HepG2 (cell line): ENCODE results near the gene TOX4. TPM values are rescaled to one million over a fixed set of nuclear protein-coding genes. Genes with fewer than 3 reads are reported as not detected.
A peak's percentile ranks its signal among the peaks of the same experiment; 100 is the strongest.

Experiments used
- CBX1 ChIP-seq: IDR thresholded peaks from one replicate; pipeline ENCODE4 v1.6.1; 2016; ENCODE audit warnings: antibody characterized with exemption, low read depth
- KLF12 ChIP-seq: sonication (generic); formaldehyde crosslinking; IDR thresholded peaks from 2 replicates; pipeline ENCODE4 v1.4.0; 2020; ENCODE audit warnings: missing genetic modification reagents, borderline replicate concordance
- MIER2 ChIP-seq: IDR thresholded peaks from 2 replicates; pipeline ENCODE4 v1.6.1; 2016; ENCODE audit warnings: missing biosample characterization, missing genetic modification reagents
- MYNN ChIP-seq: sonication (generic); formaldehyde crosslinking; IDR thresholded peaks from 2 replicates; pipeline ENCODE4 v1.4.0; 2020; ENCODE audit warnings: mild to moderate bottlenecking, low read depth, missing genetic modification reagents
- PAWR ChIP-seq: sonication (generic); formaldehyde crosslinking; IDR thresholded peaks from 2 replicates; pipeline ENCODE4 v1.4.0; 2020; ENCODE audit warnings: missing genetic modification reagents, mild to moderate bottlenecking, borderline replicate concordance
- THAP11 ChIP-seq: IDR thresholded peaks from 2 replicates; pipeline ENCODE4 v1.6.1; 2016; ENCODE audit warnings: missing biosample characterization, missing genetic modification reagents
- TOPORS ChIP-seq: sonication (generic); formaldehyde crosslinking; IDR thresholded peaks from 2 replicates; pipeline ENCODE4 v1.8.0; 2023; ENCODE audit warnings: mild to moderate bottlenecking, missing genetic modification reagents
- ZBTB20 ChIP-seq: sonication (generic); formaldehyde crosslinking; IDR thresholded peaks from 2 replicates; pipeline ENCODE4 v1.8.1; 2023; ENCODE audit warnings: missing genetic modification reagents, low read depth, mild to moderate bottlenecking, borderline replicate concordance
- ZNF331 ChIP-seq: sonication (generic); formaldehyde crosslinking; IDR thresholded peaks from 2 replicates; pipeline ENCODE4 v1.4.0; 2020; ENCODE audit warnings: missing genetic modification reagents
- ZNF34 ChIP-seq: sonication (generic); formaldehyde crosslinking; IDR thresholded peaks from 2 replicates; pipeline ENCODE4 v1.4.0; 2020; ENCODE audit warnings: mild to moderate bottlenecking, missing genetic modification reagents, borderline replicate concordance
- ZNF367 ChIP-seq: sonication (generic); formaldehyde crosslinking; IDR thresholded peaks from 2 replicates; pipeline ENCODE4 v1.4.0; 2020; ENCODE audit warnings: missing genetic modification reagents, borderline replicate concordance
- ZNF761 ChIP-seq: sonication (generic); formaldehyde crosslinking; conservative IDR thresholded peaks from 2 replicates; pipeline ENCODE4 v1.4.0; 2020; ENCODE audit warnings: mild to moderate bottlenecking, missing genetic modification reagents
- ZNF775 ChIP-seq: sonication (generic); formaldehyde crosslinking; IDR thresholded peaks from 2 replicates; pipeline ENCODE4 v1.4.0; 2020; ENCODE audit warnings: missing genetic modification reagents, mild to moderate bottlenecking, moderate library complexity, borderline replicate concordance
- polyA plus RNA-seq, 8 experiments: library from polyadenylated mRNA; depleted of rRNA in 3 of 8; stranded (reverse) in 7 of 8; unstranded in 1 of 8; fragments of >200 nt; fragmentation: Illumina TruSeq in 4 of 8; extraction: Trizol in 4 of 8; gene quantifications; 2 replicates each; pipeline versions ENCODE4 v1.2.1 to v1.2.3, GENCODE V29; 2011 to 2016; ENCODE audit warnings: low read depth in 4 of 8, missing spikeins in 1 of 8, mixed read lengths in 1 of 8; ENCODE audit not compliant: insufficient read depth in 1 of 8
- total RNA-seq, 5 experiments: library from RNA; depleted of rRNA; stranded (reverse); fragments of >200 nt; fragmentation: Illumina TruSeq; extraction: Trizol; gene quantifications; 2 replicates each; pipeline ENCODE4 v1.2.3, GENCODE V29; 2016; ENCODE audit warnings: low read depth in 1 of 5
- TF ChIP-seq, protein P1 (sequence below): sonication (generic); formaldehyde crosslinking; IDR thresholded peaks from 2 replicates; pipeline ENCODE4 v1.9.0; 2022; ENCODE audit warnings: low read depth, missing genetic modification reagents
- TF ChIP-seq, protein P2 (sequence below): sonication (generic); formaldehyde crosslinking; IDR thresholded peaks from one replicate; pipeline ENCODE4 v1.5.1; 2020; ENCODE audit warnings: mild to moderate bottlenecking, missing genetic modification reagents; ENCODE audit errors: not compliant biosample characterization
- TF ChIP-seq, protein P3 (sequence below): sonication (generic); formaldehyde crosslinking; IDR thresholded peaks from 2 replicates; pipeline ENCODE4 v1.8.1; 2023; ENCODE audit warnings: missing genetic modification reagents, inconsistent platforms, borderline replicate concordance

The TOX4 gene
- total and polyA plus RNA-seq, 2 of the 13 experiments (the other 11 are each of a cell fraction or from before 2014, with no cell fraction given), result 71.8 to 163 TPM

DNA sequence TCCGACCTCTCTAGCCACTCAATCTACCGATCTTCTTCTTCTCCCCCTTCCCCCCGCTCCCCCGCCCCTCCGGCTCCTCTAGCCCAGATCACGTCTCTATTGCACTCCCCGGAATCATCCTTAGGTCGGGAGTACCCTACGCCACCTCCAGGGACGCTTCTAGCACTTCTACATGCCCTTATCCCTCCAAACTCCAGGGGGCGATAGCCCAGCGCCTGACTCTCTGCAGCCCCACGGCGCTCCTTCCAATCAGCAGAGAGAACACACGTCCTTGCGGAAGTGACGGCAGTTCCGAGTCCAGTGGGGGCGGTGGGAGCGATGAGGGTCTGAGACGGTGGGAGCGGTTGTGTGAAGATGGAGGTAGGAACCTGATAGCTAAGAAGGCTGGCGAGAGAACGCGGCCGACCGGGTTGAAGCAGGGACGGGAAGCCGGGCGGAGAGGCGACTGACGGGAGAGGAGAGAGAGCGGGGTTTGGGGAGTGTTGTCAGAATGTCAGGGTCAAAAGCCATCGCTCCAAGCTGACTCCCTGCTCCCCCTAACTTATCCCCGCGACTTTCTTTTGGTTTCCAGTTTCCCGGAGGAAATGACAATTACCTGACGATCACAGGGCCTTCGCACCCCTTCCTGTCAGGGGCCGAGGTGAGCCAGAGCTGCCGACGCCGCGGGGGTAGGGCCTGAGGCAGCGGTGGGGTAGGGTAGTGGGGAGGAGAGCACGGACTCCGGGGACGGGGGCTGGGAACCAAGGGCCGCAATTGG is at the start of gene TOX4, which contains the start of gene RAB2B (continued):
- TF ChIP-seq, protein P1, sequence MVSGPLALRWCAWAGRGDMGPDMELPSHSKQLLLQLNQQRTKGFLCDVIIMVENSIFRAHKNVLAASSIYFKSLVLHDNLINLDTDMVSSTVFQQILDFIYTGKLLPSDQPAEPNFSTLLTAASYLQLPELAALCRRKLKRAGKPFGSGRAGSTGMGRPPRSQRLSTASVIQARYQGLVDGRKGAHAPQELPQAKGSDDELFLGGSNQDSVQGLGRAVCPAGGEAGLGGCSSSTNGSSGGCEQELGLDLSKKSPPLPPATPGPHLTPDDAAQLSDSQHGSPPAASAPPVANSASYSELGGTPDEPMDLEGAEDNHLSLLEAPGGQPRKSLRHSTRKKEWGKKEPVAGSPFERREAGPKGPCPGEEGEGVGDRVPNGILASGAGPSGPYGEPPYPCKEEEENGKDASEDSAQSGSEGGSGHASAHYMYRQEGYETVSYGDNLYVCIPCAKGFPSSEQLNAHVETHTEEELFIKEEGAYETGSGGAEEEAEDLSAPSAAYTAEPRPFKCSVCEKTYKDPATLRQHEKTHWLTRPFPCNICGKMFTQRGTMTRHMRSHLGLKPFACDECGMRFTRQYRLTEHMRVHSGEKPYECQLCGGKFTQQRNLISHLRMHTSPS (CRISPR knock-in tag), result no peak
- TF ChIP-seq ZNF367 (CRISPR knock-in tag), result 0 out of 2 replicates have a peak, but pooled peaks have one; percentile 28
- 0 out of 2 replicates have a peak, but pooled peaks have one; percentile 43 for TF ChIP-seq ZNF775
- no peak for TF ChIP-seq TOPORS (CRISPR knock-in tag)
- TF ChIP-seq MIER2 (CRISPR knock-in tag), result peak; percentile 74
- TF ChIP-seq, protein P2, sequence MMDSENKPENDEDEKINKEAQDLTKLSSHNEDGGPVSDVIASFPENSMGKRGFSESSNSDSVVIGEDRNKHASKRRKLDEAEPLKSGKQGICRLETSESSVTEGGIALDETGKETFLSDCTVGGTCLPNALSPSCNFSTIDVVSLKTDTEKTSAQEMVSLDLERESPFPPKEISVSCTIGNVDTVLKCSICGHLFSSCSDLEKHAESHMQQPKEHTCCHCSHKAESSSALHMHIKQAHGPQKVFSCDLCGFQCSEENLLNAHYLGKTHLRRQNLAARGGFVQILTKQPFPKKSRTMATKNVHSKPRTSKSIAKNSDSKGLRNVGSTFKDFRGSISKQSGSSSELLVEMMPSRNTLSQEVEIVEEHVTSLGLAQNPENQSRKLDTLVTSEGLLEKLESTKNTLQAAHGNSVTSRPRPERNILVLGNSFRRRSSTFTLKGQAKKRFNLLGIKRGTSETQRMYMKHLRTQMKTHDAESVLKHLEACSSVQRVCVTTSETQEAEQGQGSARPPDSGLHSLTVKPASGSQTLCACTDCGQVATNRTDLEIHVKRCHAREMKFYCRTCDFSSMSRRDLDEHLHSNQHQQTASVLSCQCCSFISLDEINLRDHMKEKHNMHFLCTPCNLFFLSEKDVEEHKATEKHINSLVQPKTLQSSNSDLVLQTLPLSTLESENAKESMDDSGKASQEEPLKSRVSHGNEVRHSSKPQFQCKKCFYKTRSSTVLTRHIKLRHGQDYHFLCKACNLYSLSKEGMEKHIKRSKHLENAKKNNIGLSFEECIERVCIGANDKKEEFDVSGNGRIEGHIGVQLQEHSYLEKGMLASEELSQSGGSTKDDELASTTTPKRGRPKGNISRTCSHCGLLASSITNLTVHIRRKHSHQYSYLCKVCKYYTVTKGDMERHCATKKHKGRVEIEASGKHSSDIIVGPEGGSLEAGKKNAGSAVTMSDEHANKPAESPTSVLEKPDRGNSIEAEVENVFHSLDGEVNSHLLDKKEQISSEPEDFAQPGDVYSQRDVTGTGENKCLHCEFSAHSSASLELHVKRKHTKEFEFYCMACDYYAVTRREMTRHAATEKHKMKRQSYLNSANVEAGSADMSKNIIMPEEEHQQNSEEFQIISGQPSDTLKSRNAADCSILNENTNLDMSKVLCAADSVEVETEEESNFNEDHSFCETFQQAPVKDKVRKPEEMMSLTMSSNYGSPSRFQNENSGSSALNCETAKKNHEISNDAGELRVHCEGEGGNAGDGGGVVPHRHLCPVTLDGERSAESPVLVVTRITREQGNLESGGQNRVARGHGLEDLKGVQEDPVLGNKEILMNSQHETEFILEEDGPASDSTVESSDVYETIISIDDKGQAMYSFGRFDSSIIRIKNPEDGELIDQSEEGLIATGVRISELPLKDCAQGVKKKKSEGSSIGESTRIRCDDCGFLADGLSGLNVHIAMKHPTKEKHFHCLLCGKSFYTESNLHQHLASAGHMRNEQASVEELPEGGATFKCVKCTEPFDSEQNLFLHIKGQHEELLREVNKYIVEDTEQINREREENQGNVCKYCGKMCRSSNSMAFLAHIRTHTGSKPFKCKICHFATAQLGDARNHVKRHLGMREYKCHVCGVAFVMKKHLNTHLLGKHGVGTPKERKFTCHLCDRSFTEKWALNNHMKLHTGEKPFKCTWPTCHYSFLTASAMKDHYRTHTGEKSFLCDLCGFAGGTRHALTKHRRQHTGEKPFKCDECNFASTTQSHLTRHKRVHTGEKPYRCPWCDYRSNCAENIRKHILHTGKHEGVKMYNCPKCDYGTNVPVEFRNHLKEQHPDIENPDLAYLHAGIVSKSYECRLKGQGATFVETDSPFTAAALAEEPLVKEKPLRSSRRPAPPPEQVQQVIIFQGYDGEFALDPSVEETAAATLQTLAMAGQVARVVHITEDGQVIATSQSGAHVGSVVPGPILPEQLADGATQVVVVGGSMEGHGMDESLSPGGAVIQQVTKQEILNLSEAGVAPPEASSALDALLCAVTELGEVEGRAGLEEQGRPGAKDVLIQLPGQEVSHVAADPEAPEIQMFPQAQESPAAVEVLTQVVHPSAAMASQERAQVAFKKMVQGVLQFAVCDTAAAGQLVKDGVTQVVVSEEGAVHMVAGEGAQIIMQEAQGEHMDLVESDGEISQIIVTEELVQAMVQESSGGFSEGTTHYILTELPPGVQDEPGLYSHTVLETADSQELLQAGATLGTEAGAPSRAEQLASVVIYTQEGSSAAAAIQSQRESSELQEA (CRISPR knock-in tag), result peak; percentile 77
- TF ChIP-seq MYNN (CRISPR knock-in tag), result peak; percentile 23; the same call in 1 of the 2 replicates
- peak; percentile 95 for TF ChIP-seq THAP11 (CRISPR knock-in tag)
- peak; percentile 16; the same call in 1 of the 2 replicates for TF ChIP-seq ZBTB20 (CRISPR knock-in tag)
- TF ChIP-seq PAWR (CRISPR knock-in tag), result 0 out of 2 replicates have a peak, but pooled peaks have one; percentile 43
- peak; percentile 86; the same call in 1 of the 2 replicates for TF ChIP-seq KLF12 (CRISPR knock-in tag)
- TF ChIP-seq, protein P3, sequence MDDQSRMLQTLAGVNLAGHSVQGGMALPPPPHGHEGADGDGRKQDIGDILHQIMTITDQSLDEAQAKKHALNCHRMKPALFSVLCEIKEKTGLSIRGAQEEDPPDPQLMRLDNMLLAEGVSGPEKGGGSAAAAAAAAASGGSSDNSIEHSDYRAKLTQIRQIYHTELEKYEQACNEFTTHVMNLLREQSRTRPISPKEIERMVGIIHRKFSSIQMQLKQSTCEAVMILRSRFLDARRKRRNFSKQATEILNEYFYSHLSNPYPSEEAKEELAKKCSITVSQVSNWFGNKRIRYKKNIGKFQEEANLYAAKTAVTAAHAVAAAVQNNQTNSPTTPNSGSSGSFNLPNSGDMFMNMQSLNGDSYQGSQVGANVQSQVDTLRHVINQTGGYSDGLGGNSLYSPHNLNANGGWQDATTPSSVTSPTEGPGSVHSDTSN (CRISPR knock-in tag), result peak; percentile 77
- peak; percentile 83 for TF ChIP-seq ZNF331 (CRISPR knock-in tag)
- TF ChIP-seq ZNF761 (CRISPR knock-in tag), result peak; percentile 78; the same call in 1 of the 2 replicates
- peak; percentile 80 for TF ChIP-seq CBX1
- TF ChIP-seq ZNF34 (CRISPR knock-in tag), result peak; percentile 95
